22Rv1 (cell line): ENCODE results near the gene TMEM11.

ENCODE experiments used
- CTCF ChIP-seq: fragments of 450-650 bp; IDR thresholded peaks from 2 replicates; pipeline ENCODE4 v1.5.1; 2017; ENCODE audit warnings: mild to moderate bottlenecking
- ZFX ChIP-seq: fragments of 450-650 bp; IDR thresholded peaks from 2 replicates; pipeline ENCODE4 v1.6.1; 2017; ENCODE audit warnings: antibody characterized with exemption, borderline replicate concordance

DNA sequence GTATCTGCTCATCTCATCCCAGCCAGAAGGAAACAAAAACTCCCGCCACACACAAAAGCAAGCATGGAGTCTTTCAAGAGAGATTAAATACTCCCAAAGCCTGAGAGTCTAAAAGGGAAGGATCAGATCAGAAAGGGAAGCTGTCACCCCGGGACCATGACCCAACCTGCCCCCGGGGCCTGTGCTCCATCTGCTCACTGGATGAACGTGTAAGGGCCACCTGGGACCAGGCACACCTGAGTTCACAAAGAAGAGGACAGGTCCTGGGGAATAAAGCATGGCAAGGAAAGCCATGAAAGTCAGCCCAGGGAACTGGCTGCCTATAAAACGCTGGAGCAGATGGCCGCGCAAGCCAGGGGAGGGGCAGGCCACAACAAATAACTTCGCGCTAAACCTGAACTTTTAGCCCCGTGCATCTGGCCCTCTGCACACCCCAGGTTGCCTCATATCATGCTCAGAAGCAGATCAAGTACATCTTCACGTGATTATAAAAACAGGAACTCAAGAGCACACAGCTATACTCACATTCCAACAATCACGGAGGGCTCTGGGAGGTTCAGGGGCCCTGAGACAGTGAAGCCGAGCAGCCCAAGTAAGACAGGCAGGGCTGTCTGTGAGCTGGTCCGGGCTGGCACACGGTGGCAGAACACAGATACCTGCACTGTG lies 3.4 kb downstream of the TMEM11 start:
- TF ChIP-seq CTCF, result no peak
- TF ChIP-seq ZFX, result no peak
